Neural cell (in vitro differentiated cells): Measurements from ENCODE around the gene EXOC2.

Source experiments
- CTCF ChIP-seq: fragments of 450-650 bp; IDR thresholded peaks from 2 replicates; pipeline ENCODE4 v1.5.1; 2014; ENCODE audit warnings: antibody characterized with exemption, mild to moderate bottlenecking, moderate library complexity; ENCODE audit not compliant: poor library complexity, severe bottlenecking
- EZH2 ChIP-seq: fragments of 200-600, 300-800 bp; shearing (Covaris generic), sonication (generic); IDR thresholded peaks from 2 replicates; pipeline ENCODE4 v1.6.1; 2014; ENCODE audit warnings: antibody characterized with exemption, low read length, borderline replicate concordance, mild to moderate bottlenecking; ENCODE audit not compliant: insufficient read depth, poor library complexity, severe bottlenecking
- MXI1 ChIP-seq: fragments of 450-650 bp; conservative IDR thresholded peaks from 2 replicates; pipeline ENCODE4 v1.6.1; 2014; ENCODE audit warnings: antibody characterized with exemption, mild to moderate bottlenecking; ENCODE audit not compliant: poor library complexity, severe bottlenecking
- SMC3 ChIP-seq: fragments of 450-650 bp; conservative IDR thresholded peaks from 2 replicates; pipeline ENCODE4 v1.6.1; 2014; ENCODE audit warnings: antibody characterized with exemption, mild to moderate bottlenecking, moderate library complexity; ENCODE audit not compliant: poor library complexity

GRCh38 chr6:636488-636887, 56.5 kb downstream of the EXOC2 start:
- TF ChIP-seq EZH2 = no peak
- TF ChIP-seq SMC3 = no peak
- no peak for TF ChIP-seq MXI1
- no peak for TF ChIP-seq CTCF
